Endothelial cell of hepatic sinusoid (primary cell): ENCODE measurements around the gene GJC1.

Source experiments
- in situ Hi-C: cut with HindIII; loops from 2 replicates; pipeline ENCODE4 v1.10.0; 2017; ENCODE audit warnings: low sequenced_read_pairs

GJC1 gene

GRCh38 chr17:44804302-44805089 is 25.6 kb downstream of the GJC1 start:
- in situ Hi-C loops: no loop called here

- in situ Hi-C loops: no loop called here
Measured at GRCh38 chr17:44801880-44802279, 28.2 kb downstream of the GJC1 start.

- in situ Hi-C loops: no loop called here
Measured at GRCh38 chr17:44798356-44798755, 31.7 kb downstream of the GJC1 start.

DNA sequence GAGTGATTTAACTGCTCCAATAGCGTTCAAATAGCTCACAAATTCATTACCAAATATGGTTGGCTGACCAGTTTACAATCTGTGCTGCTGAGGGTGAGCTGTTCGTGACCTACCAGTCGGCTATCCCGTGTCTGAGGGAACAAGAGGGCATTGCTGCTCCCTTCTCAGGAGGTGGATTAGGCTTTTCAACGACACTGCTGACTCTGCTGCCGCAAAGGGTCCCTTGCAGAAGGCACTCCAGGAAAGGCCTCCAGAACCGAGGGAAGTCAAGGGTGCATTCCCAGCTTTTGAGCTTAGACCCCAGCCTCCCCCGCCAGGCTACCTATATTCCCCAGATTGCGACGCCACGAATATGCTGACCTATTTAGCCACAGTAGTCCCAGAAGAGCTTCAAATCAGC is 32.3 kb downstream of the GJC1 start:
- in situ Hi-C loops: no loop called here

- in situ Hi-C loops: no loop called here
Measured at GRCh38 chr17:44796731-44797130, 33.4 kb downstream of the GJC1 start.

- in situ Hi-C loops: no loop called here
Measured at GRCh38 chr17:44795928-44796327, 34.2 kb downstream of the GJC1 start.

- in situ Hi-C loops: no loop called here
Measured at GRCh38 chr17:44795421-44795820, 34.7 kb downstream of the GJC1 start.

GRCh38 chr17:44794851-44795413 is 35.2 kb downstream of the GJC1 start:
- in situ Hi-C loops: no loop called here

DNA sequence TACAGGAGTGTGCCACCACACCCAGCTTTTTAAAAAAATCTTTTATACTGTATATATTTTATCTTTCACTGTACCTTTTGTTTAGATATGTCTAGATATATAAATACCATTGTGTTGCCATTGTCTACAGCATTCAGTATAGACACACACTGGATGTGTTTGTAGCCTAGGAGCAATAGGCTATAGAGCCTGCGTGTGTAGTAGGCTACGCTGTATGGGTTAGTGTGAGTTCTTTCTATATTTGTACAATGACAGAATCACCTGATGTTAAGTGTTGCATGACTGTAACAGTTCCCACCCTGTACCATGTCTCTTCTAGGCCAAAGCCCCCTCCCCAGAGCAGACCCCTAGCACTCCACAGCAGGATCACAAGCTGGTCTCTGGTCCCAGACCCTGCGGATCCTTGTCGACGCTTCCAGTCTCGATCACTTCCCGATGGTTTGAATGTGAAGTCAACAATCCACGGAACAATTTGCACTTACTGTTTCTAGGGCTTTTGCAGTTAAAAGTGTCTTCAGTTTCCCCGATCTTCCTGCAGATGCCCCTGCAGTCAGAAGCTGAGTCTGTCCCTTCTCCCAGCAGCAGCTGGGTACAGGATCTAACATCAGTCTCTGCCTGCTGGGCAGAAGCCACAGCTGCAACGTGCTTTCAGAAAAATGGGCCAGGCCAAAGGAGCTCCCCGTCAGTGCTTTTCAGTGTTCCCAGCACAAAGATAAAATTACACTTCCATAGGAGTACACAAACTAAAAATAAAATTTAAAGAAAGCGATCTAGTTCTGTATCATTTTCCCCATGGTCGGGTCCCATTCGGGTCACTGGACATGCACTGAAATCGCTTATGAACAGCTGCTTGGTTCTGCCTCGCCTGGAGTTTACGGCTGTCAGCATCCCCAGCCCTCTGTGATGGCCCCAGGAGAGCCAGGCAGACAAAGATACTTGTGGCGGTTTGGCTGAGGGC is 35.9 kb downstream of the GJC1 start:
- in situ Hi-C loops: no loop called here

- in situ Hi-C loops: no loop called here
Measured at GRCh38 chr17:44792276-44792675, 37.8 kb downstream of the GJC1 start.

DNA sequence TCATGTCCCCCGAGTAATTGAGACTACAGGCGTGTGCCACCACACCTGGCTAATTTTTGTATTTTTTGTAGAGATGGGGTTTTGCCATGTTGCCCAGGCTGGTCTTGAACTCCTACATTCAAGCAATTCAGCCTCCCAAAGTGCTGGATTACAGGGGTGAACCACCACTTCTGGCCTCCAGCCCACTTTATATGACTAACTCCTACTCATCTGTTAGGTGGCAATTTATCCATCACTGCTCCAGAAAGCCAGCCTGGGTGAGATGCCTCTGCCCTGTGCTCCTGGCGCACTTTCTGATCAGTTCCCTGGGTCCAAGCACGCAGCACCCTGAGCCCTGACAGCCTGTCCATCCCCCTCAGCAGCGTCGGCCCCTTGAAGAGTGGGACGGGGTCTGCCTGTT is 41.9 kb downstream of the GJC1 start:
- in situ Hi-C loops: no loop called here

- in situ Hi-C loops: no loop called here
Measured at GRCh38 chr17:44787271-44787940, 42.7 kb downstream of the GJC1 start.

GRCh38 chr17:44786551-44787081 is 43.5 kb downstream of the GJC1 start:
- in situ Hi-C loops: no loop called here

GRCh38 chr17:44785921-44786320 is 44.2 kb downstream of the GJC1 start:
- in situ Hi-C loops: no loop called here

DNA sequence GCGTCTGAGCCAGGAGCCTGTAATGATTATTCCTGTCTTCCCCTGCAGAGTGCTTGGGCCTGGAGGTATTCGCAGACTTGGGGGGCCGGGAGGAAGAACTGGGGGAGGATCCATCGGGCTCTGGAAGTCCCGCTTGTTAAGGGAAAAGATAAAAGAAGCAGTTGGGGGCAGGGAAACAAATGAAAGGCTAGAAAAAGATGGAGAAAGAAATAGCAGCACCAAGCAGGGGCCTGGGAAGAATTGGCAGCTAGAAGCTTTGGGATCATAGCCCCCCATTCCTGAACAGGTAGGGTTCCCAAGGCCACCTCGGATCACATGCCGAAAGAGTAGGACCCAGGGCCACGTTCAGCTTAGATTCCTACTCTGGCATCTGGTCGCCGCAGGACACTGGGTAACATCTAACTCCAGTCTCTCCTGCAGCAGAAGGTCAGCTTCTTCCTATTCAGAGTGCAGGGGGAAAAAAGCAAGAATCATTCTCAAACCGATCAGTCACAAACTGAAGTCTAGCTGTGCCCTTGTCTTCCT is 47.7 kb downstream of the GJC1 start:
- in situ Hi-C loops: no loop called here

DNA sequence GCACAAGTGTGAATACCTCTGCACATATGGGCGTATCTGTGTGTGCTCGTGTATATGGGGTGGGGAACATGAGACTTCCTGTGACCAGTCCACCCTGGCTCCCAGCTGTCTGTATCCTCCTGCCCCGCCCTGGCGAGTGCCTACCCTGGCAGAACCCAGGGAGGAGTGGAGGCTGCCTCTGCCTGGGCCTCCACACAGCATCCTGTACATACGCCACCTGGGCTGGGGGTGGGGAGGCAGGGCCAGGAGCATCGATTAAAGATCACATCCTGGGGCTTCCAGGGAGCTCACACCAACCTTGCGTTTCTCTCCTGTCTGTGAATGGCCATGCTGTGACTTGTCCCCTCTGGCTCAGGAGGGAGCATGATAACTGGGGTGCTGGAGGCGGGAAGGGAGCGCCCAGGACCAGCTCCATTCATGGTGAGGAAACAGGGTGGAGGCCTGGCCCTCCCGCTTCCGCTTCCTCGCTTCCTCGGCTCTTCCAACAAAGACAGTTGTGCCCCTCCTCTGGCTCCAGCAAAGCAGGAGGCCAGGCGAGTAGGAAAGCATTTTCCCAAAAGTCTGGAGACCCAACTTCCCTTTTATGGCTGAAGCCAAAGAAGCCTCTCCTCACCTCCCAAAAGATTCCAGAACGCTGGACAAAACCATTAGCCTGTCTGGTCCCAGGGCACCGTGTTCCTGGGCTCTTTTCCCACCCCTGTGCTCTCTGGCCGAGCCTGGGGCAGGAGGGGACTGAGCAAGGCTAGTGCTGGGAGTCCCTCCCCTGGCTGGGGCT is 48.3 kb downstream of the GJC1 start:
- in situ Hi-C loops: no loop called here

DNA sequence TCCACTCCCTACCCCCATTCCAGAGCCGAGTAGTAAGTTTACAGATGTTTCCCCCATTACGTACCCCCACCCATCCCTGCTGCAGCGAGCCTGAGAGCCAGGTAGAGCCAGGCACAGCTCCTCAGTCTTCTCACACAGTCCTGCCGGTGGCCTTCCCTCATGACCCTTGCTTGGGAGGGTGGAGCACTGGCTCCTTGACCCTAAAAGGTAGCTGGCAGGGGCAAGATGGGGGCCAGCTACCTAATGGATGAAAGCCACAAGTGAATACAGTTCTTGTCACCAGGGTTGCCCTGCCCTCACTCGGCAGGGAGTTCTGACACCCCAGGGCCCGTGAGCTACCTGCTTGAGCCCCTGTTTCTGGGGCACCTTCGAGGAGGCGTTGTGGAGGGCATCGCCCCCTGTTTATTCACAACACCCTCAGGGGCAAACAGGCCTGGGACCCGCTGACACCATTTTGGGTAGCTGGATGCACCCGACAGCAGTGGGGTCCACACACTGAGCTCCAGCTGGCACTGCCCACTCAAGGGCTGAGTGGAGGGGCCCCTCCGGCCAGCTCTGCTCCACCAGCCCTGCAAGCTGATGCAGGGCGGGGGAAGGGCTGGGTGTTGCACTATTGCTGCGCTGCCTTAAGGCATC is 49.1 kb downstream of the GJC1 start:
- in situ Hi-C loops: no loop called here

- in situ Hi-C loops: no loop called here
Measured at GRCh38 chr17:44780161-44780560, 49.9 kb downstream of the GJC1 start.
